IPS DF 4.7 (cell line): Measurements from ENCODE around the gene POU3F3.

Experiments
- DNase-seq: peaks from one replicate; pipeline ENCODE4 v3.0.0-alpha.2; 2013; ENCODE audit warnings: low spot score; ENCODE audit errors: extremely low read depth

The POU3F3 gene

GRCh38 chr2:104846786-104847585, 6.9 kb upstream of the POU3F3 start:
- DNase-seq = no peak

GRCh38 chr2:104847586-104848160, 6.2 kb upstream of the POU3F3 start:
- no peak for DNase-seq

GRCh38 chr2:104848526-104848925, 5.4 kb upstream of the POU3F3 start:
- DNase-seq = no peak

- DNase-seq = no peak
These were observed 4.8 kb upstream of the POU3F3 start for GRCh38 chr2:104849101-104849500.

GRCh38 chr2:104849618-104850141, 4.2 kb upstream of the POU3F3 start:
- DNase-seq = no peak

GRCh38 chr2:104850361-104851290, 3.3 kb upstream of the POU3F3 start:
- DNase-seq = no peak

GRCh38 chr2:104851291-104852089, 2.4 kb upstream of the POU3F3 start:
- no peak for DNase-seq

GRCh38 chr2:104852090-104852666, 1.7 kb upstream of the POU3F3 start:
- DNase-seq = no peak

- DNase-seq = no peak
These were observed 744 bp downstream of the POU3F3 start for GRCh38 chr2:104854498-104855220.

- DNase-seq = no peak
These were observed 1.5 kb downstream of the POU3F3 start for GRCh38 chr2:104855221-104856085.

- no peak for DNase-seq
These were observed 2.4 kb downstream of the POU3F3 start for GRCh38 chr2:104856086-104856972.

- DNase-seq = no peak
These were observed 3.0 kb downstream of the POU3F3 start for GRCh38 chr2:104856973-104857261.

- no peak for DNase-seq
These were observed 3.5 kb downstream of the POU3F3 start for GRCh38 chr2:104857262-104858005.

- DNase-seq = no peak
These were observed 4.4 kb downstream of the POU3F3 start for GRCh38 chr2:104858006-104858978.

GRCh38 chr2:104859291-104859765, 5.4 kb downstream of the POU3F3 start:
- DNase-seq = no peak
